Small intestine (tissue), 7 donors: ENCODE data around the gene STC2. TPM values are rescaled to one million over a fixed set of nuclear protein-coding genes. Genes with fewer than 3 reads are reported as not detected.
A peak's percentile ranks its signal among the peaks of the same experiment; 100 is the strongest.

Source experiments
- DNase-seq, 2 donors: peaks; one replicate each; pipeline versions ENCODE4 v3.0.0 to v3.0.0-alpha.2; 2013
- FAIRE-seq: peaks from 2 replicates; lab custom pipeline; 2012; peaks lifted over from hg19 to GRCh38; lab: Jason Lieb, UNC
- H3K27ac ChIP-seq, 3 donors: one replicate each; pipeline ENCODE4 v1.5.1; 2013; ENCODE audit warnings: low read length in 2 of 3, mild to moderate bottlenecking in 2 of 3, control low read depth in 1 of 3, inconsistent platforms in 1 of 3, low read depth in 1 of 3, moderate library complexity in 1 of 3
- H3K27me3 ChIP-seq, 3 donors: one replicate each; pipeline ENCODE4 v1.6.1; 2013; ENCODE audit warnings: low read length in 3 of 3, inconsistent platforms in 1 of 3; ENCODE audit not compliant: control insufficient read depth in 3 of 3, insufficient read depth in 3 of 3
- H3K36me3 ChIP-seq, 3 donors: one replicate each; pipeline ENCODE4 v1.6.1; 2013; ENCODE audit warnings: low read length in 3 of 3, inconsistent platforms in 1 of 3, low read depth in 1 of 3, mild to moderate bottlenecking in 1 of 3, moderate library complexity in 1 of 3; ENCODE audit not compliant: control insufficient read depth in 3 of 3, insufficient read depth in 2 of 3
- H3K4me1 ChIP-seq, 3 donors: one replicate each; pipeline ENCODE4 v1.6.1; 2013; ENCODE audit warnings: low read length in 2 of 3, inconsistent platforms in 1 of 3, low read depth in 1 of 3, mild to moderate bottlenecking in 1 of 3, moderate library complexity in 1 of 3; ENCODE audit not compliant: control insufficient read depth in 3 of 3, insufficient read depth in 2 of 3
- H3K4me3 ChIP-seq, 3 donors: one replicate each; pipeline ENCODE4 v1.5.1; 2013; ENCODE audit warnings: low read length in 3 of 3, control low read depth in 1 of 3, inconsistent platforms in 1 of 3, low read depth in 1 of 3, mild to moderate bottlenecking in 1 of 3, moderate library complexity in 1 of 3
- H3K9me3 ChIP-seq, 2 donors: one replicate each; pipeline ENCODE4 v1.6.1; 2013; ENCODE audit warnings: low read depth in 1 of 2, low read length in 1 of 2; ENCODE audit not compliant: control insufficient read depth in 2 of 2, insufficient read depth in 1 of 2
- WGBS, 3 donors: extraction: QIAGEN DNeasy Blood & Tissue Kit; methylation state at CpG; one replicate each; pipeline ENCODE4 v1.1.7; 2013; 5-methylcytosine and 5-hydroxymethylcytosine counted together
- polyA plus RNA-seq, 4 donors: library from polyadenylated mRNA; stranded (reverse) in 3 of 4; unstranded in 1 of 4; fragments of 200-250 nt in 3 of 4; fragments of 120-200 nt in 1 of 4; gene quantifications; one replicate each; pipeline versions ENCODE4 v1.2.1 to v1.2.3, GENCODE V29; 2013
- donor health status: healthy with polysubstance abuse.
- donor health status: control.
- donor health status: control.
- donor health status: Bipolar disorder and iron deficiency.
- donor health status: healthy.

Gene STC2
- polyA plus RNA-seq, 4 donors = 0.65 to 12.1 (median 1.4) TPM; not detected in 1

GRCh38 chr5:173296737-173297676 lies 31.2 kb downstream of the STC2 start:
- FAIRE-seq (no peak), DNase-seq (no peak)
- Histone ChIP-seq H3K27me3 (peaks cover 0 to 21% (median 2%) of the 10 kb centered on the region in 3 donors), H3K9me3 (no peaks in the 10 kb centered on the region), H3K4me1 (no peaks in the 10 kb centered on the region), H3K36me3 (no peaks in the 10 kb centered on the region), H3K27ac (no peak overlapping the region), H3K4me3 (no peak overlapping the region)
- 66 to 82% (median 69%) methylated on average over 25 of the region's 25 CpGs for WGBS, 3 donors

DNA sequence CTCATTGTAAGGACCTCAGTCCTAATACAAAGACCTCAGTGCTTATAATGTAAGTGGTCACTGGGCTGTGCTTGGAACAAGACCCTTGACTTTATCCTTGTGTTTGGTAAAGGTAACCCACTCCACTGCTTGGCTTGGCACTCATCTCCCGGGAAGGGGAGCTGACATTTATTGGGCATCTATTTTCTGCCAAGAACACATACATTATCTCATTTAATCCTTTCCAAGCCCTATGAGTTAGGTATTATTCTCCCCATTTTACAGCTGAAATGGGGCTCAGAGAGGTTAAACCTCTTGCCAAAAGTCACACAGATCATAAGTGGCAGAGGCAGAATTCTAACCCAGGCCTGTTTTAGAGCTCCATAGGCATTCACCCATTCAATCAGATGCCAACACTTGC lies 32.4 kb downstream of the STC2 start:
- Histone ChIP-seq H3K4me3 (no peak overlapping the region), H3K27me3 (peaks cover 0 to 25% (median 6%) of the 10 kb centered on the region in 3 donors), H3K9me3 (no peaks in the 10 kb centered on the region), H3K27ac (no peak overlapping the region), H3K4me1 (no peaks in the 10 kb centered on the region), H3K36me3 (no peaks in the 10 kb centered on the region)
- FAIRE-seq (no peak), DNase-seq (no peak)
- 75 to 90% (median 79%) methylated on average over 1 of the region's 1 CpG for WGBS, 3 donors

DNA sequence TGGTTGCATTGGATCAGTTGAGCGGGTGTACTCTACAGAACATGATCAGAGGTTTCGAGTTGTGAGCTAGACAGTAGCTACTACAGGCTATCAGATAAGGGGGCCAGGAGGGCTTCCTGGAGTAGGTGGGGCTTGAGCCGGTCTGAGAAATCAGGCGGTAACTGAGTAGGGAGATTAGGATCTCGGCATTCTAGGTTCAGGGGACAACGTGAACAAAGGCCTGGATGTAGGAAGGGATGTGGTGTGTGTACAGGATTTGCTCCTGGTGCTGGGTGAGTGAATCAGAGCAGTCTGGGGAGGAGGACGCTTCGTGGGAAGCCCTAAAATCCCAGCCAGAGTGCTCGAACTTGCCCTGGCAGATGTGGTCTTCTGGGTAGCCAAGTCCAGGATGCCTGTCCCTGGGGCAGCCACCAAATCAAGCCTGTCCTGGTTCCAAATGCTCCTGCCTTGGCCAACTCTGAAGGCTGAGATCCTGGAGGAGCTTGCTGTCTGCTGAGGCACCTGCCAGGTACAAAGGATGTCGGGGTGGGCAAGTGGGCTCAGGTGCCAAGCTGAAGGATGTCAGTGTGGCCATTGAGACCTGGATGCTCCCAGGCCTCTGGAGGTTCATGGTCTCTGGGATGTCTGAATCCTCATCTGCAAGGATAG lies 33.4 kb downstream of the STC2 start:
- Histone ChIP-seq H3K9me3 (no peaks in the 10 kb centered on the region), H3K36me3 (no peaks in the 10 kb centered on the region), H3K27me3 (peaks cover 0 to 31% (median 10%) of the 10 kb centered on the region in 3 donors), H3K27ac (no peak overlapping the region), H3K4me1 (no peaks in the 10 kb centered on the region), H3K4me3 (no peak overlapping the region)
- no peak for DNase-seq
- FAIRE-seq = no peak
- 31 to 57% (median 39%) methylated on average over 10 of the region's 10 CpGs for WGBS, 3 donors

- 13 to 16% (median 13%) methylated on average over 37 of the region's 37 CpGs for WGBS, 3 donors
- H3K4me1 ChIP-seq = no peaks in the 10 kb centered on the region
Observed at GRCh38 chr5:173293817-173294672, 34.2 kb downstream of the STC2 start.

DNA sequence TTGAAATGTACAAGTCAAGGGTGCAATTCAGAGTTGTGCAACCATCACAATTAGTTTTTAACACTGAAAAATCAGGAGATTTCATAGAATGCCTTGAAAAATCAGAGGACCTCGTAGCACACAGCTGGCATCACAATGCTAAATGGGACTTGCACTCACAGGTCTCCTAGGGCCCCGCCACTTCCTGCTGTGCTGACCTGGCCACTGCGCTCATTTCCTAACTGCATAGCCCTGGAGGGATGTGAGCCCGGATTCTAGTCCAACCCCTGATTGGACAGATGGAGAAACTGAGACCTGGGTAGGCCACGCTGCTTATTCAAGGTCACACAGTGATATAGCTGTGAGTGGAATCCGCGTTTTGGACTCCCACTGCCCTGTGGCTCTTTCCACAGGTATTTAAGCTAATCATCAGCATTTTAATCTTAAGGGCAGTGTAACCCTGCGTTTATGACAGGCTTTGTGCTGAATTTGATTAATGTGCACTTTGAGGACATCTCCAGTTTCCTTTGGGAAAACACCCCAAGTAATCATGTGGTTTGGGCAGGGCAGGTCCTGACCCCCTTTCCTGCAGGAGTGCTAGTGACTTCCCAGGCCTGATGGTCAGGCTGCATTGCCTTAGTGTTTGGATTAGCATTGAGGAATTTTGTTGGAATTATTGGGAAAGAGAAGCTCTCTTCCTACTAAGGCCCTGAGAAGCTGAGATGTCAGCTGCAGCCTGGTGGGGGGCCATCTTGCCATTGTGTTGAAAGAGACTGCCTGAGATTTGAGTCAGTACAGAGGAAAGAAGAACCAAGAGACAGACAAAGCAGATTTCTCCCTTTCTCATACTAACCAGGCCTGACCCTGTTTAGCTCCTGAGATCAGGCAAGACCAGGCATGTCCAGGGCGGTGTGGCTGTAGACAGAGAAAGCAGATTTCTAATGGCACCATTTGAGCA lies 36.2 kb downstream of the STC2 start:
- 54 to 76% (median 69%) methylated on average over 9 of the region's 9 CpGs for WGBS, 3 donors
- FAIRE-seq = no peak

More at GRCh38 chr5:173293817-173294672, 34.2 kb downstream of the STC2 start:
- DNase-seq = peak; percentile 64 to 74
- no peak for FAIRE-seq
- H3K4me3 ChIP-seq = no peak overlapping the region
- H3K9me3 ChIP-seq = no peaks in the 10 kb centered on the region
- H3K36me3 ChIP-seq = no peaks in the 10 kb centered on the region
- peaks cover 0 to 35% (median 12%) of the 10 kb centered on the region in 3 donors for H3K27me3 ChIP-seq
- no peak overlapping the region for H3K27ac ChIP-seq

GRCh38 chr5:173290477-173291131 lies 37.6 kb downstream of the STC2 start:
- H3K36me3 ChIP-seq = no peaks in the 10 kb centered on the region
- H3K27me3 ChIP-seq = peaks cover 0 to 46% (median 17%) of the 10 kb centered on the region in 3 donors
- no peak overlapping the region for H3K4me3 ChIP-seq
- H3K27ac ChIP-seq = no peak overlapping the region
- WGBS, 3 donors = 11 to 33% (median 20%) methylated on average over 12 of the region's 12 CpGs
- DNase-seq (no peak), FAIRE-seq (no peak)
- no peaks in the 10 kb centered on the region for H3K9me3 ChIP-seq
- no peaks in the 10 kb centered on the region for H3K4me1 ChIP-seq

More for the DNA sequence above, 36.2 kb downstream of the STC2 start:
- DNase-seq = no peak
- Histone ChIP-seq H3K4me1 (no peaks in the 10 kb centered on the region), H3K9me3 (no peaks in the 10 kb centered on the region), H3K27me3 (peaks cover 0 to 43% (median 17%) of the 10 kb centered on the region in 3 donors), H3K27ac (no peak overlapping the region), H3K36me3 (no peaks in the 10 kb centered on the region), H3K4me3 (no peak overlapping the region)

- Histone ChIP-seq H3K27ac (no peak overlapping the region), H3K9me3 (no peaks in the 10 kb centered on the region), H3K4me3 (no peak overlapping the region), H3K27me3 (peaks cover 0 to 38% (median 17%) of the 10 kb centered on the region in 3 donors), H3K4me1 (no peaks in the 10 kb centered on the region), H3K36me3 (no peaks in the 10 kb centered on the region)
- FAIRE-seq = no peak
- 65 to 74% (median 74%) methylated on average over 3 of the region's 3 CpGs for WGBS, 3 donors
- DNase-seq = no peak
Observed at GRCh38 chr5:173289372-173289771, 38.8 kb downstream of the STC2 start.
